ENCODE results near the gene CPEB1. TPM values are rescaled to one million over a fixed set of nuclear protein-coding genes. Genes with fewer than 3 reads are reported as not detected.

Gene CPEB1
- total and polyA plus RNA-seq, 2 donors (not counting 1 experiment from before 2014, with no cell fraction given) = 8.4 to 62.3 TPM

GRCh38 chr15:82549199-82549665 is 97.9 kb downstream of the CPEB1 start:
- no peak overlapping the region for H3K27ac ChIP-seq (ENCODE audit: insufficient read depth, low read length)
- no peaks in the 10 kb centered on the region for H3K27me3 ChIP-seq (ENCODE audit: control insufficient read depth, insufficient read depth, low read length)
- H3K36me3 ChIP-seq (ENCODE audit: control insufficient read depth, insufficient read depth, low read length) = no peaks in the 10 kb centered on the region
- DNase-seq (ENCODE audit: low read depth in 2 of 2) = no peak
- H3K79me2 ChIP-seq (ENCODE audit: control insufficient read depth, insufficient read depth, low read length) = no peaks in the 10 kb centered on the region
- no peak overlapping the region for H3K9ac ChIP-seq (ENCODE audit: insufficient read depth, low read length)
- H3K4me3 ChIP-seq (replicated peaks in 1 of 4; ENCODE audit: control extremely low read depth in 1 of 4, insufficient read depth in 1 of 4, low read depth in 3 of 4, low read length in 4 of 4) = no peak overlapping the region
- H3K9me3 ChIP-seq (ENCODE audit: control insufficient read depth, insufficient read depth, low read depth, low read length) = no peaks in the 10 kb centered on the region
- H3K4me1 ChIP-seq (ENCODE audit: control insufficient read depth, extremely low read depth, insufficient read depth, low read length) = no peaks in the 10 kb centered on the region
- TF ChIP-seq EZH2 (IDR thresholded peaks at IDR 0.05; ENCODE audit: low read length, missing control alignments) (no peak), CTCF (conservative IDR thresholded peaks at IDR 0.05 in 1 of 2, IDR thresholded peaks at IDR 0.05 in 1 of 2; ENCODE audit: low read depth in 1 of 2, low read length in 2 of 2) (no peak)
- H4K20me1 ChIP-seq (ENCODE audit: control insufficient read depth, extremely low read depth, insufficient read depth, low read length) = no peaks in the 10 kb centered on the region
- H2AFZ ChIP-seq (ENCODE audit: low read length) = no peak overlapping the region
- no peak overlapping the region for H3K4me2 ChIP-seq (ENCODE audit: extremely low read depth, insufficient read depth, low read length)

- Histone ChIP-seq H3K79me2 (ENCODE audit: control insufficient read depth, insufficient read depth, low read length) (no peaks in the 10 kb centered on the region), H3K4me2 (ENCODE audit: extremely low read depth, insufficient read depth, low read length) (no peak overlapping the region), H3K36me3 (ENCODE audit: control insufficient read depth, insufficient read depth, low read length) (no peaks in the 10 kb centered on the region), H3K9me3 (ENCODE audit: control insufficient read depth, insufficient read depth, low read depth, low read length) (no peaks in the 10 kb centered on the region), H3K27ac (ENCODE audit: insufficient read depth, low read length) (no peak overlapping the region), H4K20me1 (ENCODE audit: control insufficient read depth, extremely low read depth, insufficient read depth, low read length) (no peaks in the 10 kb centered on the region), H3K27me3 (ENCODE audit: control insufficient read depth, insufficient read depth, low read length) (no peaks in the 10 kb centered on the region), H3K4me1 (ENCODE audit: control insufficient read depth, extremely low read depth, insufficient read depth, low read length) (no peaks in the 10 kb centered on the region), H3K9ac (ENCODE audit: insufficient read depth, low read length) (no peak overlapping the region), H2AFZ (ENCODE audit: low read length) (no peak overlapping the region), H3K4me3 (replicated peaks in 1 of 4; ENCODE audit: control extremely low read depth in 1 of 4, insufficient read depth in 1 of 4, low read depth in 3 of 4, low read length in 4 of 4) (no peak overlapping the region)
- DNase-seq (ENCODE audit: low read depth in 2 of 2) = no peak
- TF ChIP-seq CTCF (conservative IDR thresholded peaks at IDR 0.05 in 1 of 2, IDR thresholded peaks at IDR 0.05 in 1 of 2; ENCODE audit: low read depth in 1 of 2, low read length in 2 of 2) (no peak), EZH2 (IDR thresholded peaks at IDR 0.05; ENCODE audit: low read length, missing control alignments) (no peak)
These were observed 98.5 kb downstream of the CPEB1 start for GRCh38 chr15:82548700-82549099.

- DNase-seq (ENCODE audit: low read depth in 2 of 2) = no peak
- H3K4me2 ChIP-seq (ENCODE audit: extremely low read depth, insufficient read depth, low read length) = no peak overlapping the region
- no peaks in the 10 kb centered on the region for H4K20me1 ChIP-seq (ENCODE audit: control insufficient read depth, extremely low read depth, insufficient read depth, low read length)
- H3K79me2 ChIP-seq (ENCODE audit: control insufficient read depth, insufficient read depth, low read length) = peaks cover 2% of the 10 kb centered on the region
- peaks cover 4% of the 10 kb centered on the region for H3K4me1 ChIP-seq (ENCODE audit: control insufficient read depth, extremely low read depth, insufficient read depth, low read length)
- no peak overlapping the region for H3K4me3 ChIP-seq (replicated peaks in 1 of 4; ENCODE audit: control extremely low read depth in 1 of 4, insufficient read depth in 1 of 4, low read depth in 3 of 4, low read length in 4 of 4)
- no peaks in the 10 kb centered on the region for H3K9me3 ChIP-seq (ENCODE audit: control insufficient read depth, insufficient read depth, low read depth, low read length)
- no peaks in the 10 kb centered on the region for H3K27me3 ChIP-seq (ENCODE audit: control insufficient read depth, insufficient read depth, low read length)
- no peak overlapping the region for H3K9ac ChIP-seq (ENCODE audit: insufficient read depth, low read length)
- no peak overlapping the region for H2AFZ ChIP-seq (ENCODE audit: low read length)
- TF ChIP-seq CTCF (conservative IDR thresholded peaks at IDR 0.05 in 1 of 2, IDR thresholded peaks at IDR 0.05 in 1 of 2; ENCODE audit: low read depth in 1 of 2, low read length in 2 of 2) (no peak), EZH2 (IDR thresholded peaks at IDR 0.05; ENCODE audit: low read length, missing control alignments) (no peak)
- H3K36me3 ChIP-seq (ENCODE audit: control insufficient read depth, insufficient read depth, low read length) = no peaks in the 10 kb centered on the region
- H3K27ac ChIP-seq (ENCODE audit: insufficient read depth, low read length) = no peak overlapping the region
These were observed 101.7 kb downstream of the CPEB1 start for GRCh38 chr15:82545478-82545877.

Data from fibroblast of lung (primary cell).